DND-41 (cell line): ENCODE data around the gene CD300A.

Experiments used
- ATAC-seq: fragments of 200-7000 bp; cut with Tn5 transposase; 3 replicates; pipeline ENCODE4 v1.9.1; 2021; ENCODE audit warnings: low read depth; ENCODE audit not compliant: insufficient read depth
- DNase-seq: peaks from one replicate; pipeline ENCODE4 v3.0.0-alpha.2; 2020
- H2AFZ ChIP-seq: 2 replicates; pipeline ENCODE4 v1.6.0; 2012; ENCODE audit warnings: low read depth, low read length
- H3K27ac ChIP-seq: 2 replicates; pipeline ENCODE4 v1.5.1; 2012; ENCODE audit warnings: low read length, inconsistent platforms
- H3K27me3 ChIP-seq: fragments of 200-600 bp; sonication (generic); 2 replicates; pipeline ENCODE4 v1.6.0; 2012; ENCODE audit warnings: low read length, mild to moderate bottlenecking, inconsistent platforms; ENCODE audit not compliant: insufficient read depth, poor library complexity
- H3K36me3 ChIP-seq: 2 replicates; pipeline ENCODE4 v1.5.1; 2012; ENCODE audit warnings: low read length, inconsistent platforms; ENCODE audit not compliant: insufficient read depth
- H3K4me1 ChIP-seq: 2 replicates; pipeline ENCODE4 v1.5.1; 2012; ENCODE audit warnings: mild to moderate bottlenecking, low read length; ENCODE audit not compliant: insufficient read depth
- H3K4me2 ChIP-seq: 2 replicates; pipeline ENCODE4 v1.6.0; 2012; ENCODE audit warnings: mild to moderate bottlenecking, moderate library complexity, low read length, inconsistent platforms; ENCODE audit not compliant: insufficient read depth
- H3K4me3 ChIP-seq, 2 experiments: fragments of 200-600 bp in 1 of 2; shearing (Covaris generic) in 1 of 2; 2 replicates each; pipeline ENCODE4 v1.5.1; 2012 to 2016; ENCODE audit warnings: inconsistent platforms in 2 of 2, low read length in 2 of 2, mild to moderate bottlenecking in 2 of 2, low read depth in 1 of 2, moderate library complexity in 1 of 2
- H3K79me2 ChIP-seq: 2 replicates; pipeline ENCODE4 v1.6.0; 2012; ENCODE audit warnings: low read length, inconsistent platforms; ENCODE audit not compliant: insufficient read depth
- H3K9ac ChIP-seq: 2 replicates; pipeline ENCODE4 v1.6.0; 2012; ENCODE audit warnings: low read depth, mild to moderate bottlenecking, inconsistent platforms, low read length, moderate library complexity
- H3K9me3 ChIP-seq: 2 replicates; pipeline ENCODE4 v1.5.1; 2012; ENCODE audit warnings: low read length, moderate library complexity, mild to moderate bottlenecking, inconsistent platforms; ENCODE audit not compliant: insufficient read depth, severe bottlenecking
- H4K20me1 ChIP-seq: 2 replicates; pipeline ENCODE4 v1.6.0; 2012; ENCODE audit warnings: low read length; ENCODE audit not compliant: insufficient read depth
- EZH2 ChIP-seq: IDR thresholded peaks from 3 replicates; pipeline ENCODE4 v1.6.1; 2012; ENCODE audit warnings: borderline replicate concordance, low read depth, mild to moderate bottlenecking, moderate library complexity, low read length, inconsistent platforms; ENCODE audit not compliant: severe bottlenecking
- TF ChIP-seq, protein P1 (sequence below): IDR thresholded peaks from 2 replicates; pipeline ENCODE4 v1.5.1; 2012; ENCODE audit warnings: borderline replicate concordance, low read length, moderate library complexity, mild to moderate bottlenecking; ENCODE audit not compliant: poor library complexity, severe bottlenecking; ENCODE audit errors: extremely low read depth

The CD300A gene

DNA sequence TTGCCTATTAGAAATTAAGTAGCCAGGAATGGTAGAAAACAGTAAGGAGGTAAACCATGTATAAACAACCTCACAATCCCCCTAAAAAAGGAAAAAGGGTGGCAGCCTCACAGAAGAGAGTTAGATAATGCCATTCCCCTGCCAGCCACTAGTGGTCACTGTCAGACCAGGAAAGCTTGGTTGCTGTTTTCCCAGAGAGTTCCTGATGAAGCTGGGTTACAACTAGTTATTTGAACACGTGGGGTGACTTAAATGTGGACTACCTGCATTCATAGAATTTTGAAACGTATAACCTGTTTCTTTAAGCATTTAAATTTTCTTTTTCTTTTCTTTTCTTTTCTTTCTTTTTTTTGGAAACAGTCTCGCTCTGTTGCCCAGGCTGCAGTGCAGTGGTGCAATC is 28.7 kb upstream of the CD300A start:
- DNase-seq, result peak; percentile 29
- no peaks in the 10 kb centered on the region for H3K36me3 ChIP-seq
- H3K27me3 ChIP-seq, result no peaks in the 10 kb centered on the region
- H3K4me3 ChIP-seq, result no peak overlapping the region
- no peak overlapping the region for H3K27ac ChIP-seq
- H4K20me1 ChIP-seq, result no peaks in the 10 kb centered on the region
- no peak overlapping the region for H3K4me2 ChIP-seq
- H2AFZ ChIP-seq, result no peak overlapping the region
- H3K9ac ChIP-seq, result no peak overlapping the region
- no peak for ATAC-seq
- H3K4me1 ChIP-seq, result no peaks in the 10 kb centered on the region
- no peaks in the 10 kb centered on the region for H3K79me2 ChIP-seq
- TF ChIP-seq, protein P1, sequence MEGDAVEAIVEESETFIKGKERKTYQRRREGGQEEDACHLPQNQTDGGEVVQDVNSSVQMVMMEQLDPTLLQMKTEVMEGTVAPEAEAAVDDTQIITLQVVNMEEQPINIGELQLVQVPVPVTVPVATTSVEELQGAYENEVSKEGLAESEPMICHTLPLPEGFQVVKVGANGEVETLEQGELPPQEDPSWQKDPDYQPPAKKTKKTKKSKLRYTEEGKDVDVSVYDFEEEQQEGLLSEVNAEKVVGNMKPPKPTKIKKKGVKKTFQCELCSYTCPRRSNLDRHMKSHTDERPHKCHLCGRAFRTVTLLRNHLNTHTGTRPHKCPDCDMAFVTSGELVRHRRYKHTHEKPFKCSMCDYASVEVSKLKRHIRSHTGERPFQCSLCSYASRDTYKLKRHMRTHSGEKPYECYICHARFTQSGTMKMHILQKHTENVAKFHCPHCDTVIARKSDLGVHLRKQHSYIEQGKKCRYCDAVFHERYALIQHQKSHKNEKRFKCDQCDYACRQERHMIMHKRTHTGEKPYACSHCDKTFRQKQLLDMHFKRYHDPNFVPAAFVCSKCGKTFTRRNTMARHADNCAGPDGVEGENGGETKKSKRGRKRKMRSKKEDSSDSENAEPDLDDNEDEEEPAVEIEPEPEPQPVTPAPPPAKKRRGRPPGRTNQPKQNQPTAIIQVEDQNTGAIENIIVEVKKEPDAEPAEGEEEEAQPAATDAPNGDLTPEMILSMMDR, result peak; percentile 80
- no peak for TF ChIP-seq EZH2
- H3K9me3 ChIP-seq, result peaks cover 10% of the 10 kb centered on the region

DNA sequence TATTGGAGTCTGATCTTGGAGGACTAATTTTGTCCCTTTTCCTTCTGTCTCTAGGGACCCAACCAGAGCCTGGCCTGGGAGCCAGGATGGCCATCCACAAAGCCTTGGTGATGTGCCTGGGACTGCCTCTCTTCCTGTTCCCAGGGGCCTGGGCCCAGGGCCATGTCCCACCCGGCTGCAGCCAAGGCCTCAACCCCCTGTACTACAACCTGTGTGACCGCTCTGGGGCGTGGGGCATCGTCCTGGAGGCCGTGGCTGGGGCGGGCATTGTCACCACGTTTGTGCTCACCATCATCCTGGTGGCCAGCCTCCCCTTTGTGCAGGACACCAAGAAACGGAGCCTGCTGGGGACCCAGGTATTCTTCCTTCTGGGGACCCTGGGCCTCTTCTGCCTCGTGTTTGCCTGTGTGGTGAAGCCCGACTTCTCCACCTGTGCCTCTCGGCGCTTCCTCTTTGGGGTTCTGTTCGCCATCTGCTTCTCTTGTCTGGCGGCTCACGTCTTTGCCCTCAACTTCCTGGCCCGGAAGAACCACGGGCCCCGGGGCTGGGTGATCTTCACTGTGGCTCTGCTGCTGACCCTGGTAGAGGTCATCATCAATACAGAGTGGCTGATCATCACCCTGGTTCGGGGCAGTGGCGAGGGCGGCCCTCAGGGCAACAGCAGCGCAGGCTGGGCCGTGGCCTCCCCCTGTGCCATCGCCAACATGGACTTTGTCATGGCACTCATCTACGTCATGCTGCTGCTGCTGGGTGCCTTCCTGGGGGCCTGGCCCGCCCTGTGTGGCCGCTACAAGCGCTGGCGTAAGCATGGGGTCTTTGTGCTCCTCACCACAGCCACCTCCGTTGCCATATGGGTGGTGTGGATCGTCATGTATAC is 26.5 kb upstream of the CD300A start:
- no peak overlapping the region for H3K9ac ChIP-seq
- no peak overlapping the region for H3K4me3 ChIP-seq
- peaks cover 10% of the 10 kb centered on the region for H3K9me3 ChIP-seq
- no peaks in the 10 kb centered on the region for H3K27me3 ChIP-seq
- no peak overlapping the region for H3K4me2 ChIP-seq
- no peaks in the 10 kb centered on the region for H3K36me3 ChIP-seq
- ATAC-seq, result no peak
- no peak overlapping the region for H3K27ac ChIP-seq
- H4K20me1 ChIP-seq, result no peaks in the 10 kb centered on the region
- H3K4me1 ChIP-seq, result no peaks in the 10 kb centered on the region
- no peak for DNase-seq
- H2AFZ ChIP-seq, result no peak overlapping the region
- no peak for TF ChIP-seq EZH2
- TF ChIP-seq, protein P1, result no peak
- H3K79me2 ChIP-seq, result no peaks in the 10 kb centered on the region

DNA sequence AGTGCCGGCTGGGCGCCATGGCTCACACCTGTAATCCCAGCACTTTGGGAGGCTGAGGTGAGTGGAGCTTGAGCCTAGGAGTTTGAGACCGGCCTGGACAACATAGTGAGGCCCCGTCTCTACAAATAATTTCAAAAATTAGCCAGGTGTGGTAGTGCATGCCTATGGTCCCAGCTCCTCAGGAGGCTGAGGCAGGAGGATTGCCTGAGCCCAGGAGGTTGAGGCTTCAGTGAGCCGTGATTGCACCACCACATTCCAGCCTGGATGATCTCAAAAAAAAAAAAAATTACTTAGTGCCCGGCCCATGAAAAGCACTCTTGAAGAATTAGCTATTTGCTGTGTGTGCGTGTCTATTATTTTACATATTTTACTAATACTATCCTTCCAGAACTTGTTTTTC is 24.9 kb upstream of the CD300A start:
- TF ChIP-seq, protein P1, result no peak
- no peak overlapping the region for H3K4me2 ChIP-seq
- H3K9me3 ChIP-seq, result peaks cover 10% of the 10 kb centered on the region
- H3K36me3 ChIP-seq, result no peaks in the 10 kb centered on the region
- H3K4me3 ChIP-seq, result no peak overlapping the region
- no peaks in the 10 kb centered on the region for H3K79me2 ChIP-seq
- no peaks in the 10 kb centered on the region for H4K20me1 ChIP-seq
- no peak overlapping the region for H3K9ac ChIP-seq
- H3K27me3 ChIP-seq, result no peaks in the 10 kb centered on the region
- no peak overlapping the region for H3K27ac ChIP-seq
- DNase-seq (no peak), ATAC-seq (no peak)
- H2AFZ ChIP-seq, result no peak overlapping the region
- no peaks in the 10 kb centered on the region for H3K4me1 ChIP-seq
